K562 (cell line): ENCODE results near the gene POMT1.
A peak's percentile ranks its signal among the peaks of the same experiment; 100 is the strongest.
"Not testable (repeated sequence)": the region's sequence is repeated elsewhere in the genome, so short reads cannot be mapped to it uniquely, and the experiment has no call there.

Experiments used
- GATA2 ChIP-seq: sonication (generic); formaldehyde crosslinking; IDR thresholded peaks from 2 replicates; pipeline ENCODE4 v1.4.0; 2020; ENCODE audit warnings: mild to moderate bottlenecking, missing genetic modification reagents
- ILF3 ChIP-seq: fragments of 450-650 bp; IDR thresholded peaks from 2 replicates; pipeline ENCODE4 v1.6.1; 2018; ENCODE audit warnings: antibody characterized with exemption, mild to moderate bottlenecking, moderate library complexity, borderline replicate concordance
- L3MBTL2 ChIP-seq: fragments of 450-650 bp; IDR thresholded peaks from 2 replicates; pipeline ENCODE4 v1.6.1; 2016; ENCODE audit warnings: mild to moderate bottlenecking, moderate library complexity
- POLR2AphosphoS5 ChIP-seq: IDR thresholded peaks from 2 replicates; pipeline ENCODE4 v1.6.1; 2011; ENCODE audit warnings: mild to moderate bottlenecking, low read depth, low read length, moderate library complexity; ENCODE audit not compliant: control insufficient read depth, insufficient read depth
- TF ChIP-seq, protein P1 (sequence below), 3 experiments: IDR thresholded peaks in 2 of 3; conservative IDR thresholded peaks in 1 of 3; 2 replicates each; pipeline ENCODE4 v1.5.1; 2011 to 2012; ENCODE audit warnings: low read length in 3 of 3, mild to moderate bottlenecking in 3 of 3, control low read depth in 2 of 3, improper control_type of control experiment in 1 of 3, inconsistent platforms in 1 of 3, low read depth in 1 of 3, mixed read lengths in 1 of 3, moderate library complexity in 1 of 3; ENCODE audit not compliant: insufficient read depth in 2 of 3
- TF ChIP-seq, protein P2 (sequence below): sonication (generic); formaldehyde crosslinking; IDR thresholded peaks from 2 replicates; pipeline ENCODE4 v1.8.1; 2023; ENCODE audit warnings: mild to moderate bottlenecking, missing genetic modification reagents

DNA sequence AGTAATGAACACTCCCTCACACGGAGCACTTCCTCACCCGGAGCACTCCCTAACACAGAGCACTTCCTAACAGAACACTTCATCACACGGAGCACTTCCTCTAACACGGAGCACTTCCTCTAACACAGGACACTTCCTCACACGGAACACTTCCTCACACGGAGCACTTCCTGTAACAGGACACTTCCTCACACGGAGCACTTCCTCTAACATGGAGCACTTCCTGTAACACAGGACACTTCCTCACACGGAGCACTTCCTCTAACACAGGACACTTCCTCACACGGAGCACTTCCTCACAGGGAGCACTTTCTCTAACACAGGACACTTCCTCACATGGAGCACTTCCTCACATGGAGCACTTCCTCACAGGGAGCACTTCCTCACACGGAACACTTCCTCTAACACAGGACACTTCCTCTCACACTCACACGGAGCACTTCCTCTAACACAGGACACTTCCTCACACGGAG lies 12.9 kb downstream of the POMT1 start:
- TF ChIP-seq GATA2 (CRISPR knock-in tag); ILF3; L3MBTL2; POLR2AphosphoS5: not testable (repeated sequence)
- TF ChIP-seq, protein P1, sequence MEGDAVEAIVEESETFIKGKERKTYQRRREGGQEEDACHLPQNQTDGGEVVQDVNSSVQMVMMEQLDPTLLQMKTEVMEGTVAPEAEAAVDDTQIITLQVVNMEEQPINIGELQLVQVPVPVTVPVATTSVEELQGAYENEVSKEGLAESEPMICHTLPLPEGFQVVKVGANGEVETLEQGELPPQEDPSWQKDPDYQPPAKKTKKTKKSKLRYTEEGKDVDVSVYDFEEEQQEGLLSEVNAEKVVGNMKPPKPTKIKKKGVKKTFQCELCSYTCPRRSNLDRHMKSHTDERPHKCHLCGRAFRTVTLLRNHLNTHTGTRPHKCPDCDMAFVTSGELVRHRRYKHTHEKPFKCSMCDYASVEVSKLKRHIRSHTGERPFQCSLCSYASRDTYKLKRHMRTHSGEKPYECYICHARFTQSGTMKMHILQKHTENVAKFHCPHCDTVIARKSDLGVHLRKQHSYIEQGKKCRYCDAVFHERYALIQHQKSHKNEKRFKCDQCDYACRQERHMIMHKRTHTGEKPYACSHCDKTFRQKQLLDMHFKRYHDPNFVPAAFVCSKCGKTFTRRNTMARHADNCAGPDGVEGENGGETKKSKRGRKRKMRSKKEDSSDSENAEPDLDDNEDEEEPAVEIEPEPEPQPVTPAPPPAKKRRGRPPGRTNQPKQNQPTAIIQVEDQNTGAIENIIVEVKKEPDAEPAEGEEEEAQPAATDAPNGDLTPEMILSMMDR (IDR thresholded peaks at IDR 0.05 in 2 of 3, conservative IDR thresholded peaks at IDR 0.05 in 1 of 3; ENCODE audit: insufficient read depth in 2 of 3, low read depth in 1 of 3, low read length in 3 of 3), result not testable (repeated sequence)
- TF ChIP-seq, protein P2, sequence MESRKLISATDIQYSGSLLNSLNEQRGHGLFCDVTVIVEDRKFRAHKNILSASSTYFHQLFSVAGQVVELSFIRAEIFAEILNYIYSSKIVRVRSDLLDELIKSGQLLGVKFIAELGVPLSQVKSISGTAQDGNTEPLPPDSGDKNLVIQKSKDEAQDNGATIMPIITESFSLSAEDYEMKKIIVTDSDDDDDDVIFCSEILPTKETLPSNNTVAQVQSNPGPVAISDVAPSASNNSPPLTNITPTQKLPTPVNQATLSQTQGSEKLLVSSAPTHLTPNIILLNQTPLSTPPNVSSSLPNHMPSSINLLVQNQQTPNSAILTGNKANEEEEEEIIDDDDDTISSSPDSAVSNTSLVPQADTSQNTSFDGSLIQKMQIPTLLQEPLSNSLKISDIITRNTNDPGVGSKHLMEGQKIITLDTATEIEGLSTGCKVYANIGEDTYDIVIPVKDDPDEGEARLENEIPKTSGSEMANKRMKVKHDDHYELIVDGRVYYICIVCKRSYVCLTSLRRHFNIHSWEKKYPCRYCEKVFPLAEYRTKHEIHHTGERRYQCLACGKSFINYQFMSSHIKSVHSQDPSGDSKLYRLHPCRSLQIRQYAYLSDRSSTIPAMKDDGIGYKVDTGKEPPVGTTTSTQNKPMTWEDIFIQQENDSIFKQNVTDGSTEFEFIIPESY (CRISPR knock-in tag), result 0 out of 2 replicates have a peak, but pooled peaks have one; percentile 26
